HG02798 (cell line): Measurements from ENCODE around the gene RBM20.
A peak's percentile ranks its signal among the peaks of the same experiment; 100 is the strongest.
"Not testable (repeated sequence)": the region's sequence is repeated elsewhere in the genome, so short reads cannot be mapped to it uniquely, and the experiment has no call there.

Source experiments
- ATAC-seq: cut with Tn5 transposase; IDR thresholded peaks from one replicate; pipeline ENCODE4 v1.9.1; 2021; ENCODE audit warnings: mild to moderate bottlenecking; ENCODE audit not compliant: unreplicated experiment, poor library complexity

The RBM20 gene

DNA sequence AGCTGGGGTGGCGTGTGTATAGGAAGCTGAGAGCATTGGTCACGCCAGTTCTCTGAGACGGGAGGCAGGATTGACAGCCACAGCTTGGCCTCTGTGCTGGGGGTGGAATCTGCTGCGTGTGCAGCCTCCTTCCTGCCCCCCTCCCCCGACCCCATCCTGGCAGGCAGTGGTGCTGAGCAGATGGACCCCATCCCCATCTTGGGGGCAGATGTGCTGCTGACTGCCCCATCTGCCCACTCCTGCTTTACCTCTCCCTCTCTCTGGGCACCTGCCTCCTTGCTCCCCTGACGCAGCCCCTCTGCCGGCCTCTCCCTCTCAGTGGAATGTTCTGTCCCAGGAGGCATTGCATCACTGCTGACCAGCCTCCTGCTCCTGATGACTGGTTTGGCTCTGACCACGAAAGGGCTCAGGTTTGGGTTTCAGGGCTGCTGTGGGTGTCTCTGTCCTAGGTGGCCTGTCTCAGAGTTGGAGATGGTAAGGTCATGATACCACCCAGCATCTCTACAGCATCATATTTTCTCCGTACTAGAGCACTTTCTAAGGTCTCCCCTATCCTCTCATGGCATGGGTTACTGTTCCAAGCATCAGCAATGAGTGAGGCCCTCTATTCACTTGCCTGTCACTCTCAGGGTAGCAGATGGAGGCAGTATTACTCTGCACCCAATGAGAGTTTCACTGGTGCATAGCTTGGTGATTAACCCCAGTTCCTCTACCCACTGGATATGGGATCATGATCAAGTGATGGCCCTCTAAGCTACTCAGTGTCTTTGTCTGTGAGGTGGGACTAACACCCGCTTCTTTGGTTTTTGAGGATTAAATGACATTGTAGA is 81.9 kb downstream of the RBM20 start:
- ATAC-seq: no peak

DNA sequence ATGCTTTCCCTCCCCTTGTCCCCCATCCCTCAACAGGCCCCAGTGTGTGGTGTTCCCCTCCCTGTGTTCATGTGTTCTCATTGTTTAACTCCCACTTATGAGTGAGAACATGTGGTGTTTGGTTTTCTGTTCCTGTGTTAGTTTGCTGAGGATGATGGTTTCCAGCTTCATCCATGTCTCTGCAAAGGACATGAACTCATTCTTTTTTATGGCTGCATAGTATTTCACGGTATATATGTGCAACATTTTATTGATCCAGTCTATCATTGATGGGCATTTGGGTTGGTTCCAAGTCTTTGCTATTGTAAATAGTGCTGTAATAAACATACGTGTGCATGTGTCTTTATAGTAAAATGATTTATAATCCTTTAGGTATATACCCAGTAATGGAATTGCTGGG is 83.6 kb downstream of the RBM20 start:
- not testable (repeated sequence) for ATAC-seq

DNA sequence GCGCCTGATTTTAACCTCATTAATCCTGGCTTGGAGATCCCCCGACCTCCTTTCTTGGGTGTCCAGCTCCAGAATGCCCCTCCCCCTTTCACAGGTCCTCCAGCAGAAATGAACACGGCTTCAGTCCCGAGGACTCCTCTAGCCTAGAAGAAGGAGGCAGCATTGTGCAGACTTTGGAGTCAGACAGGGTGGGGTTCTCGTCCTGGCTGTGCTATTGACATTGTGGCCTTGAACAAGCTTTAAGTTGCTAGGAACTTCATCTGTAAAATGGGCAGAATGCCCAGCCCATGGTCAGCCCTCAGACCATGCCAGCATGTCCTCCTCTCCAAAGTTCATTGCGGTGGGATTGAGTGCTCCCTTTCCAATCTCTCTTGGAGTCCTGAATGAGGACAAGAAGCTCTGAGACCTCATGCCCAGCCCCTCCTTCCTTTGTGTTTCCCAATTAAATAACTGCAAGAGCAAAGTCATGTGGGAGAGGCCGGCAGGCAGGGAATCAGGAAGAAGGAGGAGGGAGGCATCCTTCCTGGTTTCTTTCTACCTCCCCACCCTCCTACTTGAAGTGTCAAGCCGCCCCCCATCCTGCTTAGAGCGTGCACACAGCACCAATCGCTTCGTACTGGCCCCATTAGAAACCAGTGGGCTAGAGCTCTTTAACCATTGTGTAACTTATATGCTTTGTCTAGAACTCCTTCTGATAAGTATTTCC is 86.4 kb downstream of the RBM20 start:
- no peak for ATAC-seq

DNA sequence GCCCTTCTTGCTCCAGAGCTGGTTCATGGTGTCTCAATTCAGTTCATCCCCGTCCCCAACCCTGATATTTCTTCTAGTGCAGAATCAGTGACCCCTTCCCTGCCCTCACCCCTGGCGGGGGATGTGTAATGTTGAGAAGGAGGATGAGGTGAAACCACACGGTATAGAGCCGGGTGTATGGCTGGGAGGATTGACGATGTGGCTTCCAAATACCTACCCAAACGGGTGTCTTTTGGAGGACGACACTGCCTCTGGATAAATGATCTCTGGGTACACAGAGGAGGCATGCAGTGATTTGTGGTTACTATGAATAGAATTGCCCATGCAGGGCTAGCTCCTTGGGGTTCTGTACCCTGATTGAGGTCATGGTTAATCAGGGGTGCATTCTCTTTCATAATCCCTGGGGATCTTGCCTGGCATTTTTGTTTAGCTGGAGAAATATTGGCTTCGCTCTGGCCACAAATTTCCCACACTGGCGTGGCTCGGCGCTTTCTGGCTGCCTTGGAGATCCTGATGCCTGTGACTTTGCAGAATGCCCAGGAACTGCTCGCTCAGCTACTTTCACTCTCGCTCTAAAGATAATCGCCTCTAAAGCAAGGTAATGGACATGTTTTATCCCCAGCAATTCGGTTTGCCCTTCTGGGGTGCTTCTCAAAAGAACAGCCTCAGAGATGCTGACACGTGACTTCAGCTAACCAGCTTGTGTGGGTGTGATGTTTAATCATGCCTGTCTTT is 89.2 kb downstream of the RBM20 start:
- ATAC-seq: no peak

DNA sequence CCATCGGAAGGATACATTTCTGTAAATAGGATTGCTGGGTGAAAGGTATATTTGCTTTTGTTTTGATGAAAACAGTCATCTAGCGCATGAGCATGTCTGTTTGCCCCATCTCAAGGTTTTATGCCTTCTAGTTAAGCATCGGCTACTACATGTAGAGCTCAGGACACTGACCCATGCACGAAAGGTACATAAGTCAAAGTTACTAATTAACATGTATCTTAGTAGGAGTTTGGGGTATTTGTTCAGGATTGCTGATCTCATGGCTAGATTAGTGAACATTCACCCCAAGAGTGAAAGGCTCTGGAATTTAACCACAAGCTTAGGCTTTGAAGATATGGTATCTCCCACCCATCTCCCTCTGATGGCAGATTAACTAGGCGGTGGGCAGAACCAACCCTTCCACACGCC is 91.5 kb downstream of the RBM20 start:
- ATAC-seq: no peak

DNA sequence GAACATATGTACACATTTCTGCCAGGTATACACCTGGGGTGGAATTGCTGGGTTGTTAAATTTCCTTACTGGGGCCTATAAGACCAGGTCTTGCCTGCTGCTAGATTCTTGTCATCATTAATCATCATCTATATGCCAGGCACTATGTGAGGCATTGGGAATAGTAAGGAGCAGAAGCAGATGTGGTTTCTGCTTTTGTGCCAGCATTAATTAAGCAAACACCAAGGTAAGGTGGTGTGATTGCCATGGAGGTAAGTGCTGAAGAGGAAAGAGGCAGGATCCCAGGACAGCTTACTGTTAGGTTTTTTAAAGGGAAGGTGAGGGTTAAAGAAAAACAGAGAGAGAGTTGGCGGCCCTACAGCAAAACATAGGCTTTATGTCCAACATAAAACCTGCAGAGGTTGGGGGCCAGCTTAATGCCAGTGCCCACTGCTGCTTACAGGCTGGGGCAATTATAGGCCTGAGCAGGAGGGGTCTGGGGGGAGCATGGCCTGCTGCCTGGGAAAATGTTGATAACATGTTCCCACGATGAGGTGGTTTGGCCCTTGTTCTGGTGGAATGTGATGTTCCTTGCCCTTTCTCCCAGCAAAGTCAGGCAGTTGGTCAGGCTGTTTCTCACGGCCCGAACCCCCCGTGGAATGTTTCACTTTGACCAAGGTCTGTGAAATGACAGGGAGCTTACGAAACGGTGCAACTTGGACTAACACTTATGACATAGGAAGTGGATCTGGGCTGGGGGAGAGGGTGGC is 93.9 kb downstream of the RBM20 start:
- ATAC-seq: no peak

DNA sequence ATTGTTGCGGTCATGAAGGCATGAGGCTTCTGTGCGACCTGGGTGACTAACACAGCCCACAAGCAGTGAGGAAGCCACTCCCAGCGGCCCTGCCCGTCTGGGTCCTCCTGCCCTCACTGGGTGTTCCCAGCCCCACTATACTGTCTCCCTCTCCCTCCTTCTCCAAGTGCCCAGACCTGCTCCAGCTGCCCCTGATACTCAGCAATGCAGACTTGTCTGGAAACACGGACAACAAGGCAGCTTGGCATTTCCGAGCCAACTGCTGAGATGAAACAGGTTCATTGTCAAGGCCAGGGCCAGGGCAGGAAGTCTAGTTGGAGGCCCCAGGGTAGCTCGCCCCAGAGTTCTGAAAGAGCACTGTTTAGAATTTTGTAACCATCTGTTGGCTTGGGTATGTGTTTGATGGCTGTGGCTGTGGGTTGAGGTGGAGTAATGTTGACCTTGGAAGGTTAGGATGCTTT is 95.7 kb downstream of the RBM20 start:
- no peak for ATAC-seq

DNA sequence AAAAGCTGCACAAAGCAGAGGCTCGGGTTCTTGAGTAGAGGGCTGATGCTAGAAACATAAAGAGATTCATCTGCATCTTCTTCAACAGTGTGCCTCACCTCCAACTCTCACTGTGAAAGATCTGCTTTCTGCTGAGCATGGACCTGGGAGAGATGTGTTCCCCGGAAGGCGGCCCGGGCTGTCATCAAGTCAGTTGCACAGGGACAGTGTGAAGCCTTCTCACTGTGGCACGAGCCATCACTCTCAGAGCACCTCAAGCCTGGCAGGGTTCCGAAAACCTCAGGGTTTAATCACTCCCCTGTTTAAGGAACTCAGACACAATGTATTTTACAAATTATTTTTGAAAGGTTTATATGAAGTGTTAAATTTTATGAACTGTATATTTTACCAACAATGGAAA is 98.7 kb downstream of the RBM20 start:
- ATAC-seq: no peak

DNA sequence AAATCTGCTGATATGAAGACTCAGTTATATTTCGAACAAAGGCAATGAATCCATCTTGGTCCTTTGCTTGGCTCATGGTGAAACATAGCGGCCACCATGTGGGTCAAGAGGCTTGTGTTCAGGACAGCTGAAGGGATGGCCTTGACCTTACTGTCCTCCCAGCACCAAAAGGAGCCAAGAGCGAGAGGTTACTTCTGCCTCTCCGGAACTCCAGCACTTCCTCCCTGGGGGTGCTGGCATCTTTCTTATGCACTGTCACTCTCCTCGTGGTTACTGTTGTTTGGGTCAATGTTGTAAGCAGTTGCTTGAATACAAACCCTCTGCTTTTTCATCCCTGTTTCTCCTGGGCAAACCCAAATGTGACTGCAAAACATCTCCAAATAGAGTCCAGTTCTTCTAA is 100.6 kb downstream of the RBM20 start:
- no peak for ATAC-seq

DNA sequence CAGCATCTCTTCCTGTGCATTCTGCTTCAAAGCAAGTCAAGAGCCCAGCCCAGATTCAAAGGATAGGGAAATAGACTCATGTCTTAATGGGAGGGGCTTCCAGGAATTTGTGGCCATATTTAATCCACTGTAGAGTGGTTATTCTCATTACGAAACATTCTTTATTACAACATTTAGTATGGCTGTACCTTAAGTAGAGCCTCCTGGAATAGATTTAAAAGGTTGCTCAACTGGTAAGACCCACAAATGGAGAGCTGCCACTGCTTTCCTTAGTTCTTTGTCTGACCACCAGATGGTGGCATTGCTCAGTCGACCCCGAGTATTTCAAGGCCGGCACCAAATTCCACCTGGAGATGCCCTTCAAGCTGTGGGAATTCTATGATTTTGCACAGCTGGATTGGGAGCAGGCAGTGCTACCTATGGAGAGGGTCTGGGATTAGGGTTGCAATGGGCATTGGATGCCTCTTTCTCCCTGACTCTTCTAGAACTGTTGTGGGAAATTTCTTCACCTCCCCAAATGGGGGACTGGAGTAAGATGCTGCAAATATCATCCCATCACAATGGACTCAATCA is 102.2 kb downstream of the RBM20 start:
- peak; percentile 57 for ATAC-seq

DNA sequence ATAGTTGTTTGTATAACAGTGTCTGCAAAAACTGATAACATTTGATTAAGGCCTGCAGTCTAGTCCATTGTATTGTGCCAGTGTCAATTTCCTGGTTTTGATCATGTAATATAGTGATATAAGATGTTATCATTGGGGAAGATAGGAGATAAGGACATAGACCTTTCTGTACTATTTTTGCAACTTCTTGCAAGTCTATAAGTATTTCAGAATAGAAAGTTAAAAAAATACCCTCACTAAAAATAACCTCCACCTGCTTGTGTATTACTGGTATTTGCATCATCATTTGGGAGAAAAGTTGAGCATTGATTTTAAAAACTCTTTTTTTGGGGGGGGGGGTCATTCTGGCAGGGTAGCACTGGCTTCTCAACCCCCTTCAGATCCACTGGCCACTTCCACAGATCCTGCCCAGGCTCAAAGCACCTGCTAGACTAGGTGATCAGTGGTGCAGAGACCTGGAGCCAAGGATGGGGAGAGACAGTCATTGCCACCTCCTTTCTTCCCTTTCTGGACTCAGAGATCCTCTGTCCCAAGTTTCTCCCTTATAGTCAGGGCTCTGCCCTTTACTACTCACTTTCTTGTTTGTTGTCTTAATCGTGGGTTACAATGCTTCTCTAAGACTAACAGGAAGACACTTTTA is 103.0 kb downstream of the RBM20 start:
- no peak for ATAC-seq

DNA sequence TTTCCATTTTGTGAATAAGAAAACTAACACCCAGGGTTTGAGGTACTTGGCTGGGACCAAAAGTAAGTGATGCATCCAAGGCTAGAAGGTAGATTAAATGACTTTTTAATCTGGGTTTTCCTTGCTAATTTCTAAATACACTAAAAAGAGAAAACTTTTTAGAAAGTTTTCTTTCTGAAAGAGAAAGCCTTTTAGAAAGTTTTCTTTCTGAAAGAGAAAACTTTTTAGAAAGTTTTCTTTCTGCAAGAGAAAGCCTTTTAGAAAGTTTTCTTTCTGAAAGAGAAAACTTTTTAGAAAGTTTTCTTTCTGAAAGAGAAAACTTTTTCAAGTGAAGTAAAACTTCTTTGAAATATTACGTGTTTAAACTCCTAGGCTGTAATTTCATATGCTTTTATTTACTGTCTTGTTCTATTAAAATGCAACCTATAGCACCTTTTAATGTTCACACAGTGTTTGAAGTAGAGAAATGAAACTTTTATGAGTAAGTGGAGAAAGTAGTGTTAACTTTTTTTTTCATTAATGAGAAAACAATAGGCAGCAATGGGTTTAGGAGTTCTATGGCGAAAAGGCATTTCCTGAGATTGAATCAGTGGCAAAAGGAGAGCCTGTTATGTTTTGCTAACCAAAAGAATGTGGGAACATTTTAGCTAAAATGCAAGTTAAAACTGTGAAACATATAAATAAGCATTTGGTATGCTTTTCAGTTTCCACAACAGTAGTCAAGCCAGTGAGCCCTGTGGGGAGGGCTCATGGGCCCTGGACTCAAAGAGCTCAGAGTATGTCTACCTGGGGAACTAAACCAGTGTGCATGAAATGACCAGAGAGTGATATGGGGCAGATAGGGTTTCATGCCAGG is 103.7 kb downstream of the RBM20 start:
- no peak for ATAC-seq

DNA sequence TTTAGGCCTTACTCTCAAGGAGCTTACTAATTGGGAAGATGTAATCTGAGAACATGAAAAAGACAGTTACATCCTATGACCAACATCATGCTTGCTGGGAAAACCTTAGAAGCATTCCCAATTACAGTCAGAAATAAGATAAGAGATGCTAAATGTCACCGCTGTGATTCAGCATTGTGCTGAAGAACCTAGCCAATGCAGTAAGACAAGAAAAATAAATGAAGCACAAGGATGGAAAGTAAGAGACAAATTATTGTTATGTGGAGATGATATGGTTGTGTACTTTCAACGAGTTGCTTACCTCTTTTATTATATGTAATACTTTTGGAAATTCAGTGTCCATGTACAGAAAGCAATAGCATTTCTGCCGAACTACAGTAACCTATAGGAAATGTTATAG is 104.8 kb downstream of the RBM20 start:
- ATAC-seq: no peak

DNA sequence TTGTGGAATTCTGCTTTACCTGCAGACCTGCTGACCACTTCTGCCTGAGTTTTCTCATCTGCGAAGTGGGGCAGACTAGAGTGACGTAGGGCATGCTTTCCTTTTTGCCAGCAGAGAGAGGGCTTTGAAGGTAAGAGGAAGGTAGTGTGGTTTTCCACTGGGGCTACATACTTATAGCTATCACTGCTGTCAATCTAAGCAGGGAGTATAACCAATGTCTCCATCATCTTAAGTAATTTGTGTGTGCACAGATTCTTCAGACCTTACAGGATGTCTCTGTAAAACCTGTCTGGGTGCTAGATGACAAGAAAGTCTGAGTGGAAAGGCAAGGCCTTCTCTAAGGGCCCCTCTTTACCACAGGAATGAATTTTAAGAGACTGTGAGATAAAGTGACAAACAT is 106.8 kb downstream of the RBM20 start:
- ATAC-seq: no peak

DNA sequence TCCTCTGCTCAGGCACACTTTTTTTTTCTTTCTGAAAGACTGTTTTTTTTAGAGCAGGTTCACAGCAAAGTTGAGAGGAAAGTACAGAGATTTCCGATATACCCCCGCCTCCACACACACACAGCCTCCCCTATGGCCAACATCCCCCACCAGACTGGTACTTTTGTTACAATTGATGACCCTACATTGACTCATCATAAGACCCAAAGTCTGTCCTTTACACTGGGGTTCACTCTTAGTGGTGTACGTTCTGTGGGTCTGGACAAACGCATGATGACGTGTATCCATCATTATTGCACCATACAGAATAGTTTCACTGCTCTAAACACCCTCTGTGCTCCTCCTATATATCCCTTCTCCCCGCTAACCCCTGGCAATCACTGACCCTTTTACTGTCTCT is 107.7 kb downstream of the RBM20 start:
- no peak for ATAC-seq

DNA sequence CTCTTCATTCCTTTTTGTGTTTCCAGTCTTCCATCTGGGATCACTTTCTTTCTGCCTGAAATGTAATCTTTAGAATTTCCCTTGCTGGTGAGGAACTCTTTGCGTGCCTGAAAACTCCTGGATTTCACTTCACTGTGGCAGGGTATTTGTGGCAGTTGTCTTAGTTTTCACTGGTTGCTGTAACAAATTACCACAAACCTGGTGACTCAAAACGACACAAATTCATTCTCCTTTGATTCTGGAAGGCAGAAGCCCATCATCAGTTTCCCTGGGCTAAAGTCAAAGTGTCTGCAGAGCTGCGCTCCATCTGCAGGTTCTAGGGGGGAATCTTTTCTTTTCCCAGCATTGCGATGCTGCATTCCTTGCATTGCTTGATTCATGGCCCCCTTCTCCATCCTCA is 109.3 kb downstream of the RBM20 start:
- ATAC-seq: no peak

DNA sequence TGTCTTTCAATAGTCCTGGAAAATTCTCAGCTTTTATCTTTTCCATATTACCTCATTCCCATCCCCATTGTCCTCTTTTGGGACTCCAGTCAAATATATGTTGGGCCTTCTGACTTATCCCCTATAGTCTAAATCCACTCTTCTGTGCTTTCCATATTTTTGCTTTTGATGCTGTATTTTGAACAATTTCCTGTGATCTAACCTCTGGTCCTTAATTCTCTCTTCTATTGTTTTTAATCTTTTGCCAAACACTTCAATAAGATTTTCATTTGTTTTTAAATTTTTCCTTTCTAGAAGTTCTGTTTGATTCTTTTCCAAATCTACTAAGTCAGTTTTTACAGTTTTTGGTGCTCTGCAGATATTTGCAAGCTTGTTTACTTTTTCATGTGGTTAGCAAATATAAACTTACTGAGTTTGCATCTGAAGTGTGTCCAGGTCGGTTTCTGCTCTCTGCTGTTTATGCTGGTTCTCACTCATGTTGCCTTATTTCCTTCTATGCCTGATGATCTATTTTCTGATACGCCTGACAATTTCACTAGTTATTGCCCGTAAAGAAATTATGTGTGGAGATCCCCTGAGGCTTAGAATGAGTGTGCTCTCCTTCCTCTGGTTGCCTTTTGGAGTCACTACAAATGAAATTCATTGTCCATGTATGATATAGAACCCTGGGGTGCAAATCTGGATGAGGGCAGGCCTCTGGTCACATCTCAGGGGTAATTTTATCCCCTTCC is 110.4 kb downstream of the RBM20 start:
- no peak for ATAC-seq

DNA sequence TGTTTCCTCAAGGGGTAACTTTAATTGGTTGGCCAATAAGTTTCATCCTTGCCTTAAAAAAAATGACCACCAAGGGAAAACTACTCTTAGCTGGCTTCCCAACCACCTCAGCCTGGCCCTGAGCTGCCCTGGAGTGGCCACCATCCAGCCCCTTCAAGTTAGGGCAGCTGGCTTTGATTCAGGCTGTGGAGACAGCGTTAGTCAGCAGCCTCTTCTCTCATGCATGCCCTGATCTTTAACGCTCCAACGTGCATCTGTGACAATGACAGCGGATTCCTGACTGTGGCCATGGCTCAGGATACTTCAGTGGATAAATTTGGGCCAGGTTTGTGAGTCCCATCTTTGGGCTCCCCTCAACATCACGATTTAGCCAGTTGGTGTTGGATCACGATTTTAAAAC is 111.6 kb downstream of the RBM20 start:
- ATAC-seq: no peak
